Parathyroid adenoma (tissue), 2 donors: Measurements from ENCODE around the gene ZNG1A.
A peak's percentile ranks its signal among the peaks of the same experiment; 100 is the strongest.
"Not testable (repeated sequence)": the region's sequence is repeated elsewhere in the genome, so short reads cannot be mapped to it uniquely, and the experiment has no call there.

Experiments
- H2AFZ ChIP-seq: fragments of 300-600 bp; sonication (generic); one replicate; pipeline ENCODE4 v1.7.0; 2017; ENCODE audit warnings: antibody characterized with exemption, mild to moderate bottlenecking
- H3K27ac ChIP-seq: fragments of 300-600 bp; sonication (generic); one replicate; pipeline ENCODE4 v1.7.0; 2017
- H3K27me3 ChIP-seq: fragments of 300-600 bp; sonication (generic); one replicate; pipeline ENCODE4 v1.7.0; 2017; ENCODE audit warnings: low read length; ENCODE audit not compliant: control insufficient read depth, insufficient read depth
- H3K36me3 ChIP-seq: fragments of 300-600 bp; sonication (generic); one replicate; pipeline ENCODE4 v1.7.0; 2017; ENCODE audit warnings: low read length; ENCODE audit not compliant: control insufficient read depth, insufficient read depth
- H3K4me1 ChIP-seq: fragments of 300-600 bp; sonication (generic); one replicate; pipeline ENCODE4 v1.7.0; 2017; ENCODE audit warnings: control low read depth
- H3K4me2 ChIP-seq: fragments of 300-600 bp; sonication (generic); one replicate; pipeline ENCODE4 v1.7.0; 2017; ENCODE audit warnings: low read length
- H3K4me3 ChIP-seq: fragments of 300-600 bp; sonication (generic); one replicate; pipeline ENCODE4 v1.7.0; 2017; ENCODE audit warnings: low read depth, low read length
- H3K79me2 ChIP-seq: fragments of 300-600 bp; sonication (generic); one replicate; pipeline ENCODE4 v1.7.0; 2017; ENCODE audit warnings: control low read depth
- H3K9ac ChIP-seq: fragments of 300-600 bp; sonication (generic); one replicate; pipeline ENCODE4 v1.7.0; 2017; ENCODE audit warnings: mild to moderate bottlenecking
- H3K9me3 ChIP-seq: fragments of 300-600 bp; sonication (generic); one replicate; pipeline ENCODE4 v1.7.0; 2017; ENCODE audit warnings: low read length; ENCODE audit not compliant: control insufficient read depth
- TF ChIP-seq, protein P1 (sequence below): fragments of 300-600 bp; sonication (generic); IDR thresholded peaks from one replicate; pipeline ENCODE4 v1.7.0; 2017; ENCODE audit warnings: antibody characterized with exemption, mild to moderate bottlenecking
- donor health status: primary hyperparathyroidism.

Gene ZNG1A

DNA sequence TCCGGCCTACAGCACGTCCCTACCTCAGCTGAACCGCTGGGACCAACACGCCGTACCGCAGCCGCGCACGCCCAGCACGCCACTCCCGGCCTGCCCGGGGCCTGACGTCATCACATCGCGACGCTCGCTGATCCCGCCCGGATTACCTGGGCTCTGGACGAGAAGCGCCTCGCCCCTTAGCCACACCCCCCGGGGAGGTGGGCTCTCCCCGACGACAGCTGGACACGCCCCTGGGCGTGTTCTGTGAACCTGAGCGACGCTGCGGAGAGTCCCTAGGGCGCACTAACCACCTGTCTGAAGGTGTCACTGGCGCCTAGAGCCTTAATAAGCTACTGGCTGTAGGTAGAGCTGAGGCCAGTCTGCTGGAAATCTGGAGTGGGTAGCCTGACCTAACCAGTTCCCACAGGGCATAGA, at the start of gene ZNG1A:
Gene ZNG1A, minus strand, starts transcription at position 87 of the 414 bp plus-strand sequence. CDS start 87 bp downstream, outside the sequence.
- not testable (repeated sequence) for H3K9me3 ChIP-seq, H3K36me3 ChIP-seq, H3K27me3 ChIP-seq, H3K9ac ChIP-seq, H3K27ac ChIP-seq, H3K4me1 ChIP-seq, H3K4me3 ChIP-seq, H2AFZ ChIP-seq, H3K79me2 ChIP-seq
- peak within 1 kb of the TSS; percentile 21 for H3K4me2 ChIP-seq

DNA sequence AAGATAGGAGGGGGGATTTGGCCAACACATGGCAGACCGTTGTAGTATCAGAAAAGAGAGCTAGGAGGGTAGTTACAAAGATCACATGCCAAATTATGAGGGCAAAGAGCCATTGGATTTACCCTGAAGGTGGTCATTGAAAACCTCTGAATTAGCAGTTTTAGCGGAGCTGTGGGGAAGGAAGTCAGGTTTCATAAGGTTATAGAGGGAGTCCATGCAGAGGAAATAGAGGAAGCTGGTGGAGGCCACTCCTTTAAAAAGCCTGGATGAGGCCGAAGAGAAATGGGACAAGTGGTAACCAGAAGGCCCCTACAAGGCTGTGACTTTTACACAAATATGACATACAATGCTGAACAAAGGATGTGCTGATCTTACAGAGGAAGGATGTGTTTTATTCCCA, 49.0 kb upstream of the ZNG1A start:
- no peak overlapping the region for H2AFZ ChIP-seq
- H3K4me1 ChIP-seq, result no peaks in the 10 kb centered on the region
- no peaks in the 10 kb centered on the region for H3K27me3 ChIP-seq
- H3K9ac ChIP-seq, result no peak overlapping the region
- no peaks in the 10 kb centered on the region for H3K79me2 ChIP-seq
- no peak overlapping the region for H3K27ac ChIP-seq
- H3K4me2 ChIP-seq, result no peak overlapping the region
- H3K9me3 ChIP-seq, result no peaks in the 10 kb centered on the region
- TF ChIP-seq, protein P1, sequence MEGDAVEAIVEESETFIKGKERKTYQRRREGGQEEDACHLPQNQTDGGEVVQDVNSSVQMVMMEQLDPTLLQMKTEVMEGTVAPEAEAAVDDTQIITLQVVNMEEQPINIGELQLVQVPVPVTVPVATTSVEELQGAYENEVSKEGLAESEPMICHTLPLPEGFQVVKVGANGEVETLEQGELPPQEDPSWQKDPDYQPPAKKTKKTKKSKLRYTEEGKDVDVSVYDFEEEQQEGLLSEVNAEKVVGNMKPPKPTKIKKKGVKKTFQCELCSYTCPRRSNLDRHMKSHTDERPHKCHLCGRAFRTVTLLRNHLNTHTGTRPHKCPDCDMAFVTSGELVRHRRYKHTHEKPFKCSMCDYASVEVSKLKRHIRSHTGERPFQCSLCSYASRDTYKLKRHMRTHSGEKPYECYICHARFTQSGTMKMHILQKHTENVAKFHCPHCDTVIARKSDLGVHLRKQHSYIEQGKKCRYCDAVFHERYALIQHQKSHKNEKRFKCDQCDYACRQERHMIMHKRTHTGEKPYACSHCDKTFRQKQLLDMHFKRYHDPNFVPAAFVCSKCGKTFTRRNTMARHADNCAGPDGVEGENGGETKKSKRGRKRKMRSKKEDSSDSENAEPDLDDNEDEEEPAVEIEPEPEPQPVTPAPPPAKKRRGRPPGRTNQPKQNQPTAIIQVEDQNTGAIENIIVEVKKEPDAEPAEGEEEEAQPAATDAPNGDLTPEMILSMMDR, result no peak
- no peak overlapping the region for H3K4me3 ChIP-seq
- no peaks in the 10 kb centered on the region for H3K36me3 ChIP-seq

DNA sequence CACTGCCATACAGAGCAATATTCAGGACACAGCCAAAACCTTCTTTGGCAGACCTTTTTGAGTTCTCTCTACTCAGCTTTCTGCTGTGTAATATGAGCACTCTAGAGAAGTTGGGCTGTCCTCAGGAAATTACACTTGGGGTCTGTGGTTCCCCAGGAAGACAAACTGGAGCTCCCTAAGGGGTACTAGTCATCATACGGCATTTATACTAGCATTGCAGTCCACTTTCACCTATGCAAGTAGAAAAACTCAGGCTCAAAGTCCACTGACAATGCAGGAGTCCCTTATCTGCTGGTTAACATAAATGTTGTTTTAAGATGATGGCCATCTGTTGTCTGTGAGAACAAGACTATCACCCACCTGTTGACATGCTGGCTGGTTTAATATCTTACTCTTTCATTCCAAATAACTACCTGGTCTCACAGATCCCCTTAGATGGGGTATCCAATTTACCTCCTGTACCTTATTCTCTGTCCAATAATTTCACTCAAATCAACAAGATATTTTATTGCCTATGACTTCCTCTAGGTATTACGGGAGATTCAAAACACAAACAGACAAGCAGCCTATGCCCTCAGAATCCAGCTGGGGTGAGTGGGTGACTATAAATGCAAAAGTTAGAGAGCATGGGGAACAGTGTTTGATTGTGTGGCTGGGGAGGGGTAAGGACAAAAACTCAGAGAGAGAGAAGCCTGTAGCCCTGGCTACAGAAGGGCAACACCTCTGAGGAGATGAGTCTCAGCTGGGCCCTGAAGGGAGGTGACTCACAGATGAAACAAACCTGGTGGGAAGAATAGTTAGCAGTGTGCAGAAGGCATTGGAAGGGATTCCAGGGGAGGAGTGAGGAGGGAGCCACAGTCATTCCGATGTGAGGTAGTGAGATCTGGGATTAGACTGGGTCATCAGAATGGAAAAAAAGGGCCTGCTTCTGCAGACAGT, 46.0 kb upstream of the ZNG1A start:
- TF ChIP-seq, protein P1, result no peak
- Histone ChIP-seq H3K79me2 (no peaks in the 10 kb centered on the region), H3K36me3 (no peaks in the 10 kb centered on the region), H3K27me3 (no peaks in the 10 kb centered on the region), H2AFZ (no peak overlapping the region), H3K4me2 (no peak overlapping the region), H3K9me3 (no peaks in the 10 kb centered on the region), H3K27ac (no peak overlapping the region), H3K9ac (no peak overlapping the region), H3K4me3 (no peak overlapping the region), H3K4me1 (no peaks in the 10 kb centered on the region)

DNA sequence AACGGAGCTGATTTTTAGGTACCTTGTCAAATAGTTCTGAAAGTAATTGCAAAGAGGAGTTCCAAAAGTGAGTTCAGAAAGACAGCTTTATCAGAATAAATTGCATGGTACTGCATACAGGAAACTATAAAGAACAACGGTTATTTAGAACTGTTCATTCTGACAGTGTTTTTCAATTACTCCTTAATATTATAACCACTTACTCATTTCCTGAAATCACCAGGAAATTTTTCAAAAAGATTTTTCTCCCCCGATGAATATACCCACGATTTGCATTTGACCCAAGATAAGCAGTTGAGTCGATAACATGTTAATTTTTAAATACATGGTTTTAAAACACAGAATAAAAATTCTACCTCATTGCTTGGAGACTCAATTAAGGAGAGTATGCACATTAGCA, 45.2 kb upstream of the ZNG1A start:
- H3K4me2 ChIP-seq, result no peak overlapping the region
- no peaks in the 10 kb centered on the region for H3K27me3 ChIP-seq
- no peaks in the 10 kb centered on the region for H3K4me1 ChIP-seq
- no peak overlapping the region for H3K9ac ChIP-seq
- no peak overlapping the region for H3K4me3 ChIP-seq
- H3K36me3 ChIP-seq, result no peaks in the 10 kb centered on the region
- TF ChIP-seq, protein P1, result no peak
- no peaks in the 10 kb centered on the region for H3K9me3 ChIP-seq
- no peaks in the 10 kb centered on the region for H3K79me2 ChIP-seq
- no peak overlapping the region for H3K27ac ChIP-seq
- H2AFZ ChIP-seq, result no peak overlapping the region

DNA sequence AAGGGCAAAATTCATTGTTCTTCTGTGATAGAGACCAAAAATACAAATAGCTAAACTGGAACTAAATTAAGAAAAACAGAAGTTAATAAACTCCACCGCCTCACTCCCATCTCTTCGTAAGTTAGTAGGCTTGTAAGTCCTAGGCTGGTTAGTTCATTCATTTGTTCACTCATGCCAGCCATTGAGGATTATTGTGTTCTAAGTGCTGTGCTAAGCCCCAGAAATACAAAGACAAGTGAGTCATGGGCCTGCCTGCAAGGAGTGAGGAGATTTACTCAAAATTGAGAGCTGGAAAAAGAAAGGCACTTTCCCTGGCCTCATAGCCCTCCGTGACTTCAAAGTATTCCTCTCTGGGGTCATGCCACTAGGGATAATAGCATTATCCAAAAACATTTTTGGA, 44.3 kb upstream of the ZNG1A start:
- H3K79me2 ChIP-seq, result no peaks in the 10 kb centered on the region
- no peaks in the 10 kb centered on the region for H3K36me3 ChIP-seq
- no peak overlapping the region for H3K9ac ChIP-seq
- H3K4me3 ChIP-seq, result no peak overlapping the region
- no peaks in the 10 kb centered on the region for H3K27me3 ChIP-seq
- no peaks in the 10 kb centered on the region for H3K9me3 ChIP-seq
- H3K27ac ChIP-seq, result no peak overlapping the region
- H3K4me1 ChIP-seq, result no peaks in the 10 kb centered on the region
- H2AFZ ChIP-seq, result no peak overlapping the region
- TF ChIP-seq, protein P1, result no peak
- H3K4me2 ChIP-seq, result no peak overlapping the region
